HEK293T (cell line): ENCODE data around the gene NID1.

Experiments
- ARNT ChIP-seq: fragments of 450-650 bp; IDR thresholded peaks from 2 replicates; pipeline ENCODE4 v1.6.1; 2017; ENCODE audit warnings: mild to moderate bottlenecking
- CTBP1 ChIP-seq: fragments of 450-650 bp; IDR thresholded peaks from 2 replicates; pipeline ENCODE4 v1.6.1; 2016; ENCODE audit warnings: borderline replicate concordance
- ELF4 ChIP-seq: fragments of 450-650 bp; IDR thresholded peaks from 2 replicates; pipeline ENCODE4 v1.6.1; 2017; ENCODE audit warnings: antibody characterized with exemption
- FOXA1 ChIP-seq: fragments of 450-650 bp; IDR thresholded peaks from 2 replicates; pipeline ENCODE4 v1.6.1; 2016; ENCODE audit warnings: mild to moderate bottlenecking
- FOXK2 ChIP-seq: fragments of 450-650 bp; IDR thresholded peaks from 2 replicates; pipeline ENCODE4 v1.6.1; 2016; ENCODE audit warnings: mild to moderate bottlenecking
- FOXM1 ChIP-seq: fragments of 450-650 bp; IDR thresholded peaks from 2 replicates; pipeline ENCODE4 v1.6.1; 2017; ENCODE audit warnings: mild to moderate bottlenecking, borderline replicate concordance
- L3MBTL2 ChIP-seq: fragments of 450-650 bp; conservative IDR thresholded peaks from 2 replicates; pipeline ENCODE4 v1.6.1; 2016; ENCODE audit warnings: mild to moderate bottlenecking
- SP1 ChIP-seq: fragments of 450-650 bp; IDR thresholded peaks from 2 replicates; pipeline ENCODE4 v1.6.1; 2017
- SUZ12 ChIP-seq: fragments of 450-650 bp; IDR thresholded peaks from 2 replicates; pipeline ENCODE4 v1.6.1; 2016; ENCODE audit warnings: mild to moderate bottlenecking
- TARDBP ChIP-seq: fragments of 450-650 bp; IDR thresholded peaks from 2 replicates; pipeline ENCODE4 v1.6.1; 2016
- ZNF384 ChIP-seq: fragments of 450-650 bp; IDR thresholded peaks from 2 replicates; pipeline ENCODE4 v1.6.1; 2016
- TF ChIP-seq, protein P1 (sequence below): fragments of 450-650 bp; IDR thresholded peaks from 2 replicates; pipeline ENCODE4 v1.6.1; 2016

- TF ChIP-seq ELF4, result no peak
- TF ChIP-seq TARDBP, result no peak
- TF ChIP-seq CTBP1, result no peak
- TF ChIP-seq, protein P1, sequence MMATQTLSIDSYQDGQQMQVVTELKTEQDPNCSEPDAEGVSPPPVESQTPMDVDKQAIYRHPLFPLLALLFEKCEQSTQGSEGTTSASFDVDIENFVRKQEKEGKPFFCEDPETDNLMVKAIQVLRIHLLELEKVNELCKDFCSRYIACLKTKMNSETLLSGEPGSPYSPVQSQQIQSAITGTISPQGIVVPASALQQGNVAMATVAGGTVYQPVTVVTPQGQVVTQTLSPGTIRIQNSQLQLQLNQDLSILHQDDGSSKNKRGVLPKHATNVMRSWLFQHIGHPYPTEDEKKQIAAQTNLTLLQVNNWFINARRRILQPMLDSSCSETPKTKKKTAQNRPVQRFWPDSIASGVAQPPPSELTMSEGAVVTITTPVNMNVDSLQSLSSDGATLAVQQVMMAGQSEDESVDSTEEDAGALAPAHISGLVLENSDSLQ, result no peak
- TF ChIP-seq FOXM1, result no peak
- no peak for TF ChIP-seq SP1
- no peak for TF ChIP-seq FOXK2
- TF ChIP-seq SUZ12, result no peak
- no peak for TF ChIP-seq ARNT
- no peak for TF ChIP-seq FOXA1
- TF ChIP-seq ZNF384, result no peak
- TF ChIP-seq L3MBTL2, result no peak
Measured at GRCh38 chr1:235933766-235934116, 131.1 kb downstream of the NID1 start.
